Stimulated activated CD8-positive, alpha-beta memory T cell treated with anti-CD3 and anti-CD28 coated beads, Interleukin-2, amount 100 ng/mL, for 1 hour (primary cell): Measurements from ENCODE around the gene C17orf50.

Experiments used
- DNase-seq, 2 donors: peaks; one replicate each; pipeline ENCODE4 v3.0.0-alpha.2; 2020; ENCODE audit warnings: low read depth in 2 of 2

C17orf50 gene

GRCh38 chr17:35760587-35760986, at the start of gene C17orf50:
Gene C17orf50 (plus strand): TSS chr17:35760887. CDS start chr17:35760942, 55 bp downstream.
- no peak for DNase-seq

- DNase-seq: no peak
Measured at GRCh38 chr17:35710950-35711349, 49.7 kb upstream of the C17orf50 start.

- no peak for DNase-seq
Measured at GRCh38 chr17:35713069-35713728, 47.5 kb upstream of the C17orf50 start.

GRCh38 chr17:35714988-35715387, 45.7 kb upstream of the C17orf50 start:
- DNase-seq: no peak

GRCh38 chr17:35715416-35715815, 45.3 kb upstream of the C17orf50 start:
- no peak for DNase-seq

GRCh38 chr17:35716173-35716572, 44.5 kb upstream of the C17orf50 start:
- DNase-seq: no peak

- no peak for DNase-seq
Measured at GRCh38 chr17:35716897-35717465, 43.7 kb upstream of the C17orf50 start.

GRCh38 chr17:35717475-35717874, 43.2 kb upstream of the C17orf50 start:
- no peak for DNase-seq

GRCh38 chr17:35723735-35724134, 37.0 kb upstream of the C17orf50 start:
- no peak for DNase-seq

- DNase-seq: no peak
Measured at GRCh38 chr17:35725058-35725457, 35.6 kb upstream of the C17orf50 start.

- DNase-seq: no peak
Measured at GRCh38 chr17:35725802-35726126, 34.9 kb upstream of the C17orf50 start.

GRCh38 chr17:35726127-35726952, 34.3 kb upstream of the C17orf50 start:
- DNase-seq: no peak

GRCh38 chr17:35726953-35727460, 33.7 kb upstream of the C17orf50 start:
- no peak for DNase-seq

- no peak for DNase-seq
Measured at GRCh38 chr17:35727635-35728034, 33.1 kb upstream of the C17orf50 start.

GRCh38 chr17:35728551-35728950, 32.1 kb upstream of the C17orf50 start:
- DNase-seq: no peak

- DNase-seq: no peak
Measured at GRCh38 chr17:35729405-35729833, 31.3 kb upstream of the C17orf50 start.

GRCh38 chr17:35730400-35731005, 30.2 kb upstream of the C17orf50 start:
- no peak for DNase-seq

- DNase-seq: peak in 1 of 2 donors; percentile 16
Measured at GRCh38 chr17:35731239-35731916, 29.3 kb upstream of the C17orf50 start, which contains the start of gene RASL10B. Gene RASL10B (plus strand): TSS chr17:35731639. CDS start chr17:35735185, 3,546 bp downstream.

GRCh38 chr17:35731917-35732805, 28.5 kb upstream of the C17orf50 start:
- no peak for DNase-seq

- no peak for DNase-seq
Measured at GRCh38 chr17:35732806-35733136, 27.9 kb upstream of the C17orf50 start.

- no peak for DNase-seq
Measured at GRCh38 chr17:35733366-35733765, 27.3 kb upstream of the C17orf50 start.
